ENCODE measurements around the gene RAB7A. TPM values are rescaled to one million over a fixed set of nuclear protein-coding genes. Genes with fewer than 3 reads are reported as not detected.

Gene RAB7A
- total RNA-seq, 4 donors from 2014 or later = 81.0 to 116 (median 87.0) TPM

Small RNAs within 50 kb of the gene (small RNA-seq; reads per million reads assigned to genes)
- 0 reads per million in 3 donors for gene RF00399

Other genes with a start within 250 kb of the RAB7A start
- 10 to 100 TPM in 3 of 4 donors, 1 to 10 TPM in 1; 10.0 to 16.9 (median 13.4) TPM for gene GATA2, start 233.0 kb upstream of the RAB7A start, total RNA-seq
- 100 to 1,000 TPM; 131 to 198 (median 177) TPM for gene RPN1, start 75.4 kb upstream of the RAB7A start, total RNA-seq
- gene ACAD9, start 153.4 kb downstream of the RAB7A start, total RNA-seq = 10 to 100 TPM; 25.6 to 41.6 (median 30.3) TPM